Kidney (tissue), 14 donors: ENCODE measurements around the gene TSEN34. TPM values are rescaled to one million over a fixed set of nuclear protein-coding genes. Genes with fewer than 3 reads are reported as not detected.
A peak's percentile ranks its signal among the peaks of the same experiment; 100 is the strongest.

Experiments used
- DNase-seq, 5 donors: peaks; one replicate each; pipeline ENCODE4 v3.0.0-alpha.2; 2013 to 2020
- FAIRE-seq: peaks from 2 replicates; lab custom pipeline; 2012; peaks lifted over from hg19 to GRCh38; lab: Jason Lieb, UNC
- H3K27ac ChIP-seq, 2 donors: one replicate each; pipeline ENCODE4 v1.7.0; 2013; ENCODE audit warnings: low read depth in 2 of 2, low read length in 2 of 2, inconsistent platforms in 1 of 2
- H3K27me3 ChIP-seq: one replicate; pipeline ENCODE4 v1.7.1; 2013; ENCODE audit warnings: low read length, inconsistent platforms; ENCODE audit not compliant: control insufficient read depth, insufficient read depth
- H3K36me3 ChIP-seq, 3 donors: one replicate each; pipeline versions ENCODE4 v1.7.0 to v1.7.1; 2013; ENCODE audit warnings: low read length in 3 of 3, control low read depth in 1 of 3, inconsistent platforms in 1 of 3; ENCODE audit not compliant: insufficient read depth in 3 of 3, control insufficient read depth in 2 of 3
- H3K4me1 ChIP-seq, 3 donors: one replicate each; pipeline versions ENCODE4 v1.7.0 to v1.7.1; 2013; ENCODE audit warnings: low read length in 3 of 3, inconsistent platforms in 1 of 3, low read depth in 1 of 3; ENCODE audit not compliant: control insufficient read depth in 2 of 3, insufficient read depth in 2 of 3
- H3K4me3 ChIP-seq, 3 donors: one replicate each; pipeline versions ENCODE4 v1.7.0 to v1.8.1; 2013; ENCODE audit warnings: low read length in 3 of 3, control low read depth in 1 of 3, inconsistent platforms in 1 of 3
- H3K9ac ChIP-seq, 3 donors: one replicate each; pipeline versions ENCODE4 v1.7.0 to v1.7.1; 2013; ENCODE audit warnings: low read length in 3 of 3, control low read depth in 1 of 3, inconsistent platforms in 1 of 3
- H3K9me3 ChIP-seq, 3 donors: one replicate each; pipeline versions ENCODE4 v1.7.0 to v1.7.1; 2013; ENCODE audit warnings: low read length in 3 of 3, control low read depth in 1 of 3, inconsistent platforms in 1 of 3; ENCODE audit not compliant: control insufficient read depth in 2 of 3, insufficient read depth in 1 of 3
- CTCF ChIP-seq: IDR thresholded peaks from 3 replicates; pipeline ENCODE4 v1.5.1; 2012; ENCODE audit warnings: mild to moderate bottlenecking, moderate library complexity, borderline replicate concordance; ENCODE audit not compliant: insufficient read depth; ENCODE audit errors: extremely low read depth
- intact Hi-C: fragments of 100-400 bp; cut with DNase I; formaldehyde crosslinking; loops from one replicate; pipeline ENCODE4 v1.11.1; 2022
- polyA plus RNA-seq: library from polyadenylated mRNA; stranded (reverse); fragments of 350-450 nt; fragmentation: Illumina TruSeq; extraction: RNeasy Lipid Tissue Mini Kit (QIAGEN cat#74804); gene quantifications from one replicate; pipeline ENCODE4 v1.2.3, GENCODE V29; 2014; ENCODE audit warnings: low read depth, low replicate concordance; ENCODE audit not compliant: insufficient read depth
- total RNA-seq: library from RNA; stranded (reverse); fragmentation: NEBNext Ultra II Directional; extraction: Animal tissue kit (Norgen Biotek cat#: 25700); gene quantifications from one replicate; pipeline ENCODE4 v1.2.1, GENCODE V29; 2021
- donor health status: control.
- donor health status: control.
- donor health status: control.
- donor health status: control.
- donor health status: control.
- donor health status: DM: yes; HTN: yes; CAD: no.
- donor health status: Normal renal cell carcinoma (clear cell type).

The TSEN34 gene
- total and polyA plus RNA-seq, 2 donors from 2014 or later, result 33.8 to 51.0 TPM

- no peak for FAIRE-seq
- Histone ChIP-seq H3K27ac (no peak overlapping the region), H3K36me3 (no peaks in the 10 kb centered on the region), H3K9ac (no peak overlapping the region), H3K4me1 (peaks cover 0 to 17% (median 5%) of the 10 kb centered on the region in 3 donors), H3K4me3 (no peak overlapping the region), H3K9me3 (no peaks in the 10 kb centered on the region), H3K27me3 (no peaks in the 10 kb centered on the region)
- peak; percentile 50 to 93 (median 76) for DNase-seq
- no peak for TF ChIP-seq CTCF
- intact Hi-C loops, result no loop called here
Observed at GRCh38 chr19:54164369-54165068, 26.6 kb upstream of the TSEN34 start.

DNA sequence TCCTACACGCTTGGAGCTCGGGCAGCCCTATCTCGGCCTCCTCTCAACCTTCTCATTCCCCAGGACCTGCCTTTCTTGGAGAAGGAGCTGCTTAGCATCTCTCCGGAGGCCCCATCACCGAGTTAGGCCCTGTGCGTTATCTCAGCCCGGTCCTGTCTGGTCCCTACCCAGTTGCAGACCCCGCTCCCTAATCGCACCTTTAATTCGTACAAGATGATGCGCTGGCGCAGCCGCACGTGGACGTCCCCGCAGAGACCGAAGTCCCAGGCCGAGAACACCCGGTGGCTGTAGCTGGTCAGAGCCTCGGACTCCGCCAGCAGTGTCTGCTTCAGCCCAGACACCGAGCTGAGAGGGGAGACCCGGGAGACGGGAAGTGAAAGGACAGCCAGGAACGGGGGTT, 25.9 kb upstream of the TSEN34 start:
- intact Hi-C loops, result no loop called here
- H3K27ac ChIP-seq, result no peak overlapping the region
- peaks cover 0 to 15% (median 5%) of the 10 kb centered on the region in 3 donors for H3K4me1 ChIP-seq
- H3K27me3 ChIP-seq, result no peaks in the 10 kb centered on the region
- H3K9ac ChIP-seq, result no peak overlapping the region
- peak in 1 of 5 donors; percentile 74 for DNase-seq
- H3K4me3 ChIP-seq, result no peak overlapping the region
- H3K36me3 ChIP-seq, result no peaks in the 10 kb centered on the region
- FAIRE-seq, result no peak
- no peaks in the 10 kb centered on the region for H3K9me3 ChIP-seq
- no peak for TF ChIP-seq CTCF

GRCh38 chr19:54168174-54168917, 22.8 kb upstream of the TSEN34 start:
- Histone ChIP-seq H3K27me3 (no peaks in the 10 kb centered on the region), H3K9me3 (no peaks in the 10 kb centered on the region), H3K27ac (no peak overlapping the region), H3K9ac (no peak overlapping the region), H3K36me3 (no peaks in the 10 kb centered on the region), H3K4me1 (peaks cover 0 to 3% (median 0%) of the 10 kb centered on the region in 3 donors), H3K4me3 (no peak overlapping the region)
- intact Hi-C loops, result no loop called here
- DNase-seq (peak; percentile 93 to 96 (median 94)), FAIRE-seq (no peak)
- peak; percentile 87 for TF ChIP-seq CTCF
